IgD-negative memory B cell (primary cell): ENCODE data around the gene TOR2A. TPM values are rescaled to one million over a fixed set of nuclear protein-coding genes. Genes with fewer than 3 reads are reported as not detected.

Experiments used
- H3K27ac Mint-ChIP-seq, 3 donors: one replicate each; pipeline ENCODE4 v1.8.0; 2020 to 2022; ENCODE audit warnings: mild to moderate bottlenecking in 3 of 3, mixed read lengths in 3 of 3, moderate library complexity in 1 of 3
- H3K27me3 Mint-ChIP-seq: one replicate; pipeline ENCODE4 v1.8.0; 2021; ENCODE audit warnings: mixed read lengths
- H3K36me3 Mint-ChIP-seq: one replicate; pipeline ENCODE4 v1.8.0; 2020; ENCODE audit warnings: mild to moderate bottlenecking, mixed read lengths
- H3K4me1 Mint-ChIP-seq, 3 donors: one replicate each; pipeline ENCODE4 v1.8.0; 2020 to 2022; ENCODE audit warnings: mixed read lengths in 3 of 3, mild to moderate bottlenecking in 1 of 3
- H3K4me3 Mint-ChIP-seq, 4 donors: one replicate each; pipeline ENCODE4 v1.8.0; 2020 to 2022; ENCODE audit warnings: mild to moderate bottlenecking in 4 of 4, mixed read lengths in 4 of 4, moderate library complexity in 3 of 4
- H3K9me3 Mint-ChIP-seq, 3 donors: one replicate each; pipeline ENCODE4 v1.8.0; 2020 to 2021; ENCODE audit warnings: mixed read lengths in 3 of 3, mild to moderate bottlenecking in 1 of 3
- polyA plus RNA-seq: library from polyadenylated mRNA; unstranded; fragments of 300-500 nt; fragmentation: Illumina TruSeq; gene quantifications from one replicate; pipeline ENCODE4 v1.2.3, GENCODE V29; 2021

The TOR2A gene
- polyA plus RNA-seq, 1 donor from 2014 or later: 22.4 TPM

DNA sequence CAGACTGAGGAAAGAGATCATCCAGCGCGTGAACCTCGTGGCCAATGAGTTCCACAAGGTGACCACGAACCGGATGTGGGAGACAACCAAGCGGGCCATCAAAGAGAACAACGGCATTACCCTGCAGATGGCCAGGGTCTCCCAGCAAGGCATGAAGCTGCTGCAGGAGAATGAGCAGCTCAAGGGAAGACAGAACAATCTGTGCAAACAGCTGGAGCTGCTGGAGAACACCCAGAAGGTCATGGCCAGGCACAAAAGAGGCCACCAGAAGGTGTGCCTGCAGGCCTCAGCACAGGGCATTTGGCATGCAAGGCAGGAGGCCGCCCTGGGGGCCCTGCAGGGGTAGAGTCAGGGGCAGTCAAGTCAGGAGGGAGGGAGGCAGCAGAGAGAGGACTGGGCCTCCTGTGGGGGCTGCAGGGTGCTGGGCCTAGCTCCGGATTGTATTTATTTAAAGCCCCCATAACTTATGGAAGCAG, 23.8 kb downstream of the TOR2A start:
- peaks cover 0 to 16% (median 6%) of the 10 kb centered on the region in 3 donors for H3K4me1 Mint-ChIP-seq
- peak overlapping the region in 2 of 4 donors; percentile 9 to 52 for H3K4me3 Mint-ChIP-seq
- H3K27ac Mint-ChIP-seq: no peak overlapping the region
- H3K27me3 Mint-ChIP-seq: peaks cover 3% of the 10 kb centered on the region
- H3K36me3 Mint-ChIP-seq: peaks cover 4% of the 10 kb centered on the region
- no peaks in the 10 kb centered on the region for H3K9me3 Mint-ChIP-seq

- peak overlapping the region in 2 of 4 donors; percentile 12 to 22 for H3K4me3 Mint-ChIP-seq
- no peaks in the 10 kb centered on the region for H3K9me3 Mint-ChIP-seq
- peaks cover 0 to 12% (median 2%) of the 10 kb centered on the region in 3 donors for H3K4me1 Mint-ChIP-seq
- H3K36me3 Mint-ChIP-seq: peaks cover 4% of the 10 kb centered on the region
- peaks cover 3% of the 10 kb centered on the region for H3K27me3 Mint-ChIP-seq
- H3K27ac Mint-ChIP-seq: no peak overlapping the region
These were observed 24.8 kb downstream of the TOR2A start for GRCh38 chr9:127710204-127710783.

DNA sequence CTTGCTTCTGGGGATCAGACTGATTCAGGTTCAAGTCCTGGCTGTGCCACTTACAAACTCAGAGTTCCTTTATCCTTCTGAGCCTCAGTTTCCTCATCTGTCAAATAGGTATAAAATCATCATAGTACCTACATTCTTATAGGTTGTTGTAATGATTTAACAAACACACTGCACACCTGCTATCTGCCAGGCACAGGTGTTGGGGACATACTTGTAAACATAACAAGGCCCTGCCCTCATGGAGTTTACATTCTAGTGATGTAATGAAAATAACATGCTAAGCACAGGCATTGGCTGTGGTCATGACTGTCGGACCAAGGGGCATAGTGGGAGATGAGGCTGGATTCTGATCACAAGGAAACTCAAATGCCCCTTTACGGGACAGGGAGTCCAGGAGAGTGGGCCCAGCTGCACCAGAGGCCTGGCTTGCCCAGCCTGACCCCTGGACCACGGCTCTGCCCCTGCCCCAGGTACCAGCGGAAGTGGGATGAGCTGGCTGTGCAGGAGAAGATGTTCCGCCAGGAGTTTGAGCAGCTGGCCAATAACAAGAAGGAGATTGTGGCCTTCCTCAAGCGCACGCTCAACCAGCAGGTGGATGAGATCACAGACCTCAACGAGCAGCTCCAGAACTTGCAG, 26.0 kb downstream of the TOR2A start:
- H3K36me3 Mint-ChIP-seq: peaks cover 4% of the 10 kb centered on the region
- no peak overlapping the region for H3K27ac Mint-ChIP-seq
- H3K4me3 Mint-ChIP-seq: peak overlapping the region in 1 of 4 donors; percentile 22
- no peaks in the 10 kb centered on the region for H3K9me3 Mint-ChIP-seq
- peaks cover 0 to 9% (median 0%) of the 10 kb centered on the region in 3 donors for H3K4me1 Mint-ChIP-seq
- H3K27me3 Mint-ChIP-seq: peaks cover 3% of the 10 kb centered on the region

GRCh38 chr9:127707766-127708165, 27.3 kb downstream of the TOR2A start:
- peak overlapping the region in 1 of 4 donors; percentile 10 for H3K4me3 Mint-ChIP-seq
- peaks cover 3% of the 10 kb centered on the region for H3K27me3 Mint-ChIP-seq
- H3K27ac Mint-ChIP-seq: peak overlapping the region in 1 of 3 donors; percentile 59
- H3K4me1 Mint-ChIP-seq: peaks cover 0 to 9% (median 0%) of the 10 kb centered on the region in 3 donors
- H3K9me3 Mint-ChIP-seq: no peaks in the 10 kb centered on the region
- peaks cover 4% of the 10 kb centered on the region for H3K36me3 Mint-ChIP-seq

GRCh38 chr9:127706836-127707241, 28.3 kb downstream of the TOR2A start, which contains the start of gene CFAP157:
Gene CFAP157 (plus strand): TSS chr9:127706988. CDS start chr9:127707032, 44 bp downstream.
- Mint-ChIP-seq H3K9me3 (no peaks in the 10 kb centered on the region), H3K4me1 (peaks cover 0 to 9% (median 0%) of the 10 kb centered on the region in 3 donors), H3K27me3 (peaks cover 3% of the 10 kb centered on the region), H3K36me3 (peaks cover 4% of the 10 kb centered on the region), H3K4me3 (peak within 1 kb of the TSS in 2 of 4 donors; percentile 10 to 72), H3K27ac (peak within 1 kb of the TSS in 1 of 3 donors; percentile 59)

GRCh38 chr9:127705577-127706379, 29.3 kb downstream of the TOR2A start:
- Mint-ChIP-seq H3K27me3 (peaks cover 3% of the 10 kb centered on the region), H3K27ac (no peak overlapping the region), H3K9me3 (no peaks in the 10 kb centered on the region), H3K4me3 (no peak overlapping the region), H3K4me1 (peaks cover 0 to 6% (median 0%) of the 10 kb centered on the region in 3 donors), H3K36me3 (peaks cover 4% of the 10 kb centered on the region)

GRCh38 chr9:127703289-127703946, 31.7 kb downstream of the TOR2A start:
- Mint-ChIP-seq H3K36me3 (no peaks in the 10 kb centered on the region), H3K4me3 (no peak overlapping the region), H3K4me1 (peaks cover 7 to 10% (median 8%) of the 10 kb centered on the region in 3 donors), H3K27ac (no peak overlapping the region), H3K9me3 (no peaks in the 10 kb centered on the region), H3K27me3 (no peaks in the 10 kb centered on the region)

- H3K27ac Mint-ChIP-seq: no peak overlapping the region
- H3K36me3 Mint-ChIP-seq: no peaks in the 10 kb centered on the region
- no peaks in the 10 kb centered on the region for H3K27me3 Mint-ChIP-seq
- H3K4me3 Mint-ChIP-seq: peak overlapping the region in 1 of 4 donors; percentile 36
- H3K4me1 Mint-ChIP-seq: peaks cover 5 to 8% (median 7%) of the 10 kb centered on the region in 3 donors
- no peaks in the 10 kb centered on the region for H3K9me3 Mint-ChIP-seq
These were observed 34.4 kb downstream of the TOR2A start for GRCh38 chr9:127700594-127701255.

GRCh38 chr9:127700140-127700539, 35.0 kb downstream of the TOR2A start:
- H3K27me3 Mint-ChIP-seq: no peaks in the 10 kb centered on the region
- no peaks in the 10 kb centered on the region for H3K9me3 Mint-ChIP-seq
- H3K4me3 Mint-ChIP-seq: peak overlapping the region in 2 of 4 donors; percentile 36 to 90
- H3K36me3 Mint-ChIP-seq: no peaks in the 10 kb centered on the region
- no peak overlapping the region for H3K27ac Mint-ChIP-seq
- H3K4me1 Mint-ChIP-seq: peaks cover 5 to 8% (median 7%) of the 10 kb centered on the region in 3 donors

GRCh38 chr9:127698985-127699670, 36.0 kb downstream of the TOR2A start:
- H3K4me1 Mint-ChIP-seq: peaks cover 5 to 8% (median 7%) of the 10 kb centered on the region in 3 donors
- H3K36me3 Mint-ChIP-seq: no peaks in the 10 kb centered on the region
- no peaks in the 10 kb centered on the region for H3K9me3 Mint-ChIP-seq
- H3K4me3 Mint-ChIP-seq: peak overlapping the region; percentile 77 to 97 (median 85)
- H3K27me3 Mint-ChIP-seq: no peaks in the 10 kb centered on the region
- peak overlapping the region; percentile 37 to 59 (median 59) for H3K27ac Mint-ChIP-seq

DNA sequence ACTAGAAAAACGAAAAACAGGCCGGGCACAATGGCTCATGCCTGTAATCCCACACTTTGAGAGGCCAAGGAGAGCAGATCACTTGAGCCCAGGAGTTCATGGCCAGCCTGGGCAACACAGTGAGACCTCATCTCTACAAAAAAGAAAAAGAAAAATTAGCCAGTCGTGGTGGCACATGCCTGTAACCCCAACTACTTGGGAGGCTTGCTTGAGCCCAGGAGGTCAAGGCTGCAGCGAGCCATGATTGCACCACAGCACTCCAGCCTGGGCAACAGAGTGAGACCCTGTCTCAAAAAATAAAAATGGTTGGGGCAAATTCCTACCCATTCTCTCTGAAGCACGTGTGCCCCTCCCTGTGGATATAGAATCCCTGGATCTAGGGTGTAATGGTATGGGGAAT, 36.7 kb downstream of the TOR2A start:
- Mint-ChIP-seq H3K9me3 (no peaks in the 10 kb centered on the region), H3K4me3 (no peak overlapping the region), H3K27ac (no peak overlapping the region), H3K27me3 (no peaks in the 10 kb centered on the region), H3K4me1 (peaks cover 5 to 8% (median 7%) of the 10 kb centered on the region in 3 donors), H3K36me3 (no peaks in the 10 kb centered on the region)

GRCh38 chr9:127697575-127697974, 37.5 kb downstream of the TOR2A start:
- Mint-ChIP-seq H3K4me1 (peaks cover 5 to 8% (median 7%) of the 10 kb centered on the region in 3 donors), H3K36me3 (no peaks in the 10 kb centered on the region), H3K4me3 (peak overlapping the region in 2 of 4 donors; percentile 18 to 24), H3K9me3 (no peaks in the 10 kb centered on the region), H3K27ac (peak overlapping the region in 1 of 3 donors; percentile 3), H3K27me3 (no peaks in the 10 kb centered on the region)

GRCh38 chr9:127694890-127695720, 40.0 kb downstream of the TOR2A start:
- peaks cover 5 to 8% (median 7%) of the 10 kb centered on the region in 3 donors for H3K4me1 Mint-ChIP-seq
- H3K4me3 Mint-ChIP-seq: no peak overlapping the region
- H3K27me3 Mint-ChIP-seq: no peaks in the 10 kb centered on the region
- H3K36me3 Mint-ChIP-seq: no peaks in the 10 kb centered on the region
- no peak overlapping the region for H3K27ac Mint-ChIP-seq
- no peaks in the 10 kb centered on the region for H3K9me3 Mint-ChIP-seq
